HG02623 (cell line): ENCODE results near the gene CTCF.
"Not testable (repeated sequence)": the region's sequence is repeated elsewhere in the genome, so short reads cannot be mapped to it uniquely, and the experiment has no call there.

ENCODE experiments used
- ATAC-seq: cut with Tn5 transposase; IDR thresholded peaks from one replicate; pipeline ENCODE4 v1.9.1; 2021; ENCODE audit warnings: moderate library complexity; ENCODE audit not compliant: unreplicated experiment

Gene CTCF

DNA sequence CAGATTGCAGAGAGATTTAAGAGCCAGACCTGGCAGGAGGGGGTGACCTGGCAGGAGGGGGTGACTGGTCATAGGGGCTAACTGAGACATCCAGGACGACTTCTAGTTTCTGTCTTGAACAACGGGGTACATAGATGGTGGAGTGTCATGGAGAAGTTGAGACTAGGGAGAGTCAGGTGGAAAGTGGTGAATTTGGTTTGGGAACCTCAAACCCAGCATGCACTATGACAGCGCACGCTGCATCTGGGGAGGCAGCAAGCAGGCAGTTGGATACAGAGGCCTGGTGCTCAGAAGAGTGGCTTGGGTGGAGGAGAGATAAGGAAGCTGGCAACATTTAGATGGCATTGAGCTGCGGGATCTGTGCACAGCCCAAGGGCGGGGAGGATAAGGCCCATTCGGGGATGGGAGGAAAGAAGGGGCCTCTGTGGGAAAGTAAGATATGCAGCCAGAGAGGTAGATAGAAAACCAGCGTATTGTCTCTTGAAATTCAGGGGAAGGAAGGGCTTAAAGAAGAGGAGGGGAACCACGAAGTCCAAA is 29.2 kb upstream of the CTCF start:
- ATAC-seq = no peak

DNA sequence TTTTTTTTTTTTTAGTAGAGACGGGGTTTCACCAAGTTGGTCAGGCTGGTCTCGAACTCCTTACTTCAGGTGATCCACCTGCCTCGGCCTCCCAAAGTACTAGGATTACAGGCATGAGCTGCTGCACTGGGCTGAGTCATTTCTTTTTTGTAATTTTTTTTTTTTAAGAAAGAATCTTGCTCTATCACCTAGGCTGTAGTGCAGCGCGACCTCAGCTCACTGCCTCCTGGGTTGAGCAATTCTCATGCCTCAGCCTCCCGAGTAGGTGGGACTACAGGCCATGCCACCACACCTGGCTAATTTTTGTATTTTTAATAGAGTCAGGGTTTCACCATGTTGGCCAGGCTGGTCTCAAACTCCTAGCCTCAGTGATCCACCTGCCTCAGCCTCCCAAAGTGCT is 28.3 kb upstream of the CTCF start:
- not testable (repeated sequence) for ATAC-seq

DNA sequence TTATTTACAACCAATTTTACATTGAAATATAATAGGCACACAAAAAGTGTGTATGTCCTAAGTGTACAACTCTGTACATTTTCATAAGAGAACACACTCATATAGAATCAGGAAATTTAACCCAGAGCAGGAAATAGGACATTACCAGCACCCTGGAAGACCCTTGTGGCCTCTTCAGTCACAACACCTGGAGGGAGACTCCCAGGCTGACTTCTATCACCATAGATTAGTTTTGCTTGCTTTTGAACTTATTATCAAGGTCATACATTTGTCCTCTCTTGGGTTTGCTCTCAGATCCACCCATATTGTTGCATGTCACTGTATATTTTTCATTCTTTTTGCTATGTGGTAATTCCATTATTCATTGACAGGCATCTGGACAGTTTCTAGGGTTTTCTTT is 27.9 kb upstream of the CTCF start:
- no peak for ATAC-seq

DNA sequence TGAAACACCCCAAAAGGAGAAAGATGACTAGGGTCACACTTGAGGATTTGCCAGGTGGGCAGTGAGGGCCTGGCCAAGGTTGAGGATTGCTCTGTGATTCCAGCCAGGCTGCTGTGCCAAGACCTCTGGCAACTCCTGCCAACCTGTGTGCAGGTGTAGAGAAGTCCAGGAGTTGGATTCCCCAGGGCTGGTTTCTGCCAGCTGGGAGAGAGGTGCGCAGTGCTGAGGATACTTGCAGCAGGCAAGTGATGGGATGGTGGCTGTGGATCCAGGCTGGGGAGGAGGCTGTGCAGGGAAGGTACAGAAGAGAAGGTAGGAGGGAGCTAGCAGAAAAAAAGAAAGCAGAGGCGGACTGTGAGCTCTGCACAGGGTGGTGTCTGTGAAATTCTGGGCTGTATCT is 27.1 kb upstream of the CTCF start:
- no peak for ATAC-seq

DNA sequence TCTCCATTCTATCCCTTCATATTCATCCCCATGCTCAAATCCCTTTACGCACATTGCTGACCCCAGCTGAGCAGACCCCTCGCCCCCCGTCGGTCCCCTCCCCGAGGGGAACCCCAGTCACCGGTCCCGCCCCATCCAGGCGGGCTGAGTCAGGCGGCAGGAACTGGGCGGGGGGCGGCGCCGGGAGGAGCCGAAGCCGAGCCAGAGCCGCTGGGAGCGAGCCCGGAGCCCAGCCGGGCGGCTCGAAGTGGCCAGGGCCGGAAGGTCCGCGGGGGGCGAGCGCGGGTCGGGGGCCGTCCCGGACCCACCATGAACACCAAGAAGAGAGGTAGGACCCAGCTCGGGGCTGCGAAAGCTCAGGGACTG is 25.1 kb upstream of the CTCF start:
- ATAC-seq = no peak

DNA sequence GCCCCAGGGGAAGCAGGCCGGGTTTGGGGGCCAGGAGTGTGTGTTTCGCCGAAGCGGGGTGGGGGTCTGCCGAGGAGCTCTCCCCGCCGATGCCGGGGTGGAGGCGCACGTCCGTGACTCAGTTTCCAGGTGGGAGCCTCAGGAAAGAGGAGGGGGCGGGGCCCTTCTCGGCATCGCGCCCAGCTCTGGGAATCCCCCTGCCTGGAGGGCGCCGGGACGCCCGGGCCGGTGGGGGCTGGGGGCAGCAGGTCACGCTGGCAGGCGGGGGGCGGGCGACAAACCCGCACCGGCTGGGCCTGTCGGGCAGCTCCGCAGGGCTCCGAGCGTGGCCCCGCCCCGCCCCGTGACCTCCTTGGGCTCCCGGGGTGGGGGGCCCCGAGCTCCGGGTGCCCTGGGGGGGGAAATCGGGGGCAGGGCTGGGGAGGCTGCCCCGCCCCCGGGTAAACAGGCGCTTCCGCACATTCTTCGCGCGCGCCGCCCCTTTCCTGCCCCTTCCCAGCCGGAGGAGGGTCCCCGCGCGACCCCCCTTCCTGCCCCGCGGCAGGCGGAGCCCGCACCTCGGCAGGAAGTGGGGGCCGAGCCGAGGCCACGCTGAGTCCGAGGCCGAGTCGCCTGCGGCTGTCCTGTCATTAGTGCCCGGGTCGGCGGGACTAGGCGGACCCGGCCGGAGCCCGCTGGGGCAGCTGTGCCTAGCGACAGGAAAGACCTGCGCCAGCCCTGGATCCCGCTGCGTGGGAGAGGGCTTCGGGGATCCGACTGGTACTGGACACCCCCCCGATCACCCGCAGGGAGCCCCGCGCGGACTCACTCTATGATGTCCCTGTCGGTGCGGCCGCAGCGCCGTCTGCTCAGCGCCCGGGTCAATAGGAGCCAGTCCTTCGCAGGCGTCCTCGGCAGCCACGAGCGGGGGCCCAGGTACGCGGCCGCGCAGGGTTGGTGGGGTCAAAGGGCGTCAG is 24.4 kb upstream of the CTCF start:
- no peak for ATAC-seq

DNA sequence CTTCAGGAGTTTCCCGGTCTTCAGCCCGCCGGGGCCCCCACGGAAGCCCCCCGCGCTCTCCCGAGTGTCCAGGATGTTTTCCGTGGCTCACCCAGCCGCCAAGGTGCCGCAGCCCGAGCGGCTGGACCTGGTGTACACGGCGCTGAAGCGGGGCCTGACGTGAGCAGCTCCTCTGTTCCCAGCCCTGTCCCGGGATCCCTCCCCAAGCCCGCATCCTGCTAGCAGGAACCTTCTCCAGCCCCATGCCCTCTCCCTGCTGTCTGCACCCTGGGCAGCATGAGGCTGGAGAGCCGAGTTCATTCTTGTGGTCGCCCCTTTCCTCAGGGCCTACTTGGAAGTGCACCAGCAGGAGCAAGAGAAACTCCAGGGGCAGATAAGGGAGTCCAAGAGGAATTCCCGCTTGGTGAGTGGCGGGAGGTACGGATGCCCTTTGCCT is 23.6 kb upstream of the CTCF start:
- ATAC-seq = no peak

DNA sequence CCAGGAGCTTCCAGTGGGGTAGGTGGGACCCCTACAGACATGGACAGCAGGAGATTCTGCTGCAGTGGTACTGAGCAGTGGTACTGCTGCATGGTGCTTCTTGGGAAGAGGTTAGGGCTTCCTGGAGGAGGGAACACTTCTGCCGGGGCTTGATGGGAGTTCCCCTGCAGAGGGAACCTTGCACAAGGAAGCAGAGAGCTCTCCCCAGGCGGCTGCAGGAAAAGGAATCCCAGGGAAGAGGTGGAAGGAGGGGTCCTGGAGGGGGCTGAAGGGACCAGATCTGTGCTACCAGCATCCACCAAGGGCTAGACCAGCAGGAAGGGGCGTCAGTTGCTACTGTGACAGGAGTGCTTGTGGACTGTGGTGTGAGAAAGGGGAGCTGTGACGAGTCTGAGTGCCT is 23.1 kb upstream of the CTCF start:
- no peak for ATAC-seq

DNA sequence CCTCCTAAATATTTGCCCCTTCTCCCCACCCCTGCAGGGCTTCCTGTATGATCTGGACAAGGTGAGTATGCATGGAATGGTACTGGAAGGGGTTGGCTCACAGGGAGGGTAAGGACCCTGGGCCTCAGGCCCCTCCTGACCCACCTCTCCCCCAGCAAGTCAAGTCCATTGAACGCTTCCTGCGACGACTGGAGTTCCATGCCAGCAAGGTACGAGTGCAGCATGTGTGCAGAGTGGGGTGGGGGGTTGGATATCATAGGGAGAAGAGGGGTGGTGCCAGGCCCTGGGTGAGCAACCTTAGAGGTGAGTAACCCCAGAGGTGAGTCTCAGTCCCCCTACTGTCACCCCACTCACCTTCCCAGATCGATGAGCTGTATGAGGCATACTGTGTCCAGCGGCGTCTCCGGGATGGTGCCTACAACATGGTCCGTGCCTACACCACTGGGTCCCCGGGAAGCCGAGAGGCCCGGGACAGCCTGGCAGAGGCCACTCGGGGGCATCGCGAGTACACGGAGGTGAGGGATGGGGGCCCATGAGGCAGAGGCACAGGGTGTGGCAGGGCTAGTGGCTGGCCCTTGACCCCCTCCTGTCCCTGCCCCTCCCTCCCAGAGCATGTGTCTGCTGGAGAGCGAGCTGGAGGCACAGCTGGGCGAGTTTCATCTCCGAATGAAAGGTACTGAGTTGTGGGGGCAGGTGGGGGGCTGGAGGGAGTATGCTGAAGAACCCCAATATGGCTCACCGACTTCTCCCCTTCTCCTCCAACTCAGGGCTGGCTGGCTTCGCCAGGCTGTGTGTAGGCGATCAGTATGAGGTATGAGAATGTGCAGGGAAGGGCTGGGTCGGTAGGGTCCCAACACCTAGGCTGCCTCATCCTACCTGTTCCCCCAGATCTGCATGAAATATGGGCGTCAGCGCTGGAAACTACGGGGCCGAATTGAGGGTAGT is 22.4 kb upstream of the CTCF start:
- no peak for ATAC-seq

DNA sequence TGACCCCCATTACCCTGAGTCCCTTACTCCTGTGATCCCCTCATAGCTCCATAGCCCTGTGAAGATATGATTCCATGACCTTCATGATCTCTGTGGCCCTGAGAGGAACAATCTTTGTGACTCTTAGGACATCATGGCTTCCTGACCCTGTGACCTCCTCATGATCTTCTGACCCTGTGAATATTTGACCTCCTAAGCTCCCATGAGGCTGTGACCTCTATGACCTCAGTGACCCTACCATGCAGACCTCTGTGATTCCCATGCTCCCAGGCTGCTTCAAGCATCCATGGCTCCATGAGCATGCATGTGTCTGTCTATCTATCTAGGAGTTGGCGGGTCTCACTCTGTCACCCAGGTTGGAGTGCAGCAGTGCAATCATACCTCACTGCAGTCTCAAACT is 21.6 kb upstream of the CTCF start:
- ATAC-seq = no peak

DNA sequence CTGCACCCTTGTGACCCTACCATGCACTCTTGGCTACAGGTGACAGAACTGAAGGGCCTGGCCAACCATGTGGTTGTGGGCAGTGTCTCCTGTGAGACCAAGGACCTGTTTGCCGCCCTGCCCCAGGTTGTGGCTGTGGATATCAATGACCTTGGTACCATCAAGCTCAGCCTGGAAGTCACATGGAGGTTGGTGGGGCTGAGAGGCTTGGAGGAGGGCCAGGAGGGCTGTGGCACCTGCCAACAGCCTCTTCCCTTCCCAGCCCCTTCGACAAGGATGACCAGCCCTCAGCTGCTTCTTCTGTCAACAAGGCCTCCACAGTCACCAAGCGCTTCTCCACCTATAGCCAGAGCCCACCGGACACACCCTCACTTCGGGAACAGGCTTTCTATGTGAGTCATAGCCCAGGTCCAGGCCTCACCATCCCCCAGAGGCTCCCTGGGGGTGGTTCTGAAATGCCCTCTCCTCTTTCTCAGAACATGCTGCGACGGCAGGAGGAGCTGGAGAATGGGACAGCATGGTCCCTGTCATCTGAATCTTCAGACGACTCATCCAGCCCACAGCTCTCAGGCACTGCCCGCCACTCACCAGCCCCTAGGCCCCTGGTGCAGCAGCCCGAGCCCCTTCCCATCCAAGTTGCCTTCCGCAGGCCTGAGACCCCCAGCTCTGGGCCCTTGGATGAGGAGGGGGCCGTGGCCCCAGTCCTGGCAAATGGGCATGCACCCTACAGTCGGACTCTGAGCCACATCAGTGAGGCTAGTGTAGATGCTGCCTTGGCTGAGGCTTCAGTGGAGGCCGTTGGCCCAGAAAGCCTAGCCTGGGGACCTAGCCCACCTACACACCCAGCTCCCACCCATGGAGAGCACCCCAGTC is 20.7 kb upstream of the CTCF start:
- ATAC-seq = no peak

DNA sequence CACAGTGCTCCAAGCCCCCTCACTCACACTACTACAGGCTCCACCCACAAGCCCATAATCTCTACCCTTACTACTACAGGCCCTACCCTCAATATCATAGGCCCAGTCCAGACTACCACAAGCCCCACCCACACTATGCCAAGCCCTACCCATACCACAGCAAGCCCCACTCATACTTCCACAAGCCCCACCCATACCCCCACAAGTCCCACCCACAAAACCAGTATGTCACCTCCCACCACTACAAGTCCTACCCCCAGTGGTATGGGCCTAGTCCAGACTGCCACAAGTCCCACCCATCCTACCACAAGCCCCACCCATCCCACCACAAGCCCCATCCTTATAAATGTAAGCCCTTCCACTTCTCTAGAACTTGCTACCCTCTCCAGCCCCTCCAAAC is 19.9 kb upstream of the CTCF start:
- no peak for ATAC-seq

DNA sequence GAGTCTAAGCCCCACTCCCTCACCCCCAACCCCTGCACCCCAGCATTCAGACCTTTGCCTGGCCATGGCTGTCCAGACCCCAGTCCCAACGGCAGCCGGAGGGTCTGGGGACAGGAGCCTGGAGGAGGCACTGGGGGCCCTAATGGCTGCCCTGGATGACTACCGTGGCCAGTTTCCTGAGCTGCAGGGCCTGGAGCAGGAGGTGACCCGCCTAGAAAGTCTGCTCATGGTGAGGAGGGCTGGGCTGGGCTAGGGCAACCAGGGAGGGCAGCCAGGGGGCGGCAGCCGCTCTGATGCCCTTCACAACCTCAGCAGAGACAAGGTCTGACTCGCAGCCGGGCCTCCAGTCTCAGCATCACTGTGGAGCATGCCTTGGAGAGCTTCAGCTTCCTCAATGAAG is 19.3 kb upstream of the CTCF start:
- ATAC-seq = no peak

DNA sequence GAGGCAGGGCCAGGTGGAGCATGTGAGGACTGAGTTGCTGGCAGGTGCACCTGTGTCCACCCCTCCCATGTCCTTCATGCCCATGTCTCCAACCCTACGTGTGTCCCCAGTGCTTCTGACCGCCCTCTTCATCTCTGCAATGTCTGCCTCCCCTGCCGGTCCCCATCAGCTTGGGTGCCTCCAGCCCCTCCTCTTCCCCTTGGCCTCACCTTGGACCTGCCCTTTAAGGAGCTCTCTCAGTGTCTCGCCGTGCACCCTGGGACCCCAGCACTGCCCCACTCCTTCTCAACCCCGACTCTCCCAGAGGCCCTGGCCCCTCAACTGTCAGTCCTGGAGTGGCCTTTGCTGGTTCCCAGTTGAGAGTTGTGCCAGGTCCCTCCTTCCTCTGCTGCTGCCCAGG is 18.7 kb upstream of the CTCF start:
- no peak for ATAC-seq

DNA sequence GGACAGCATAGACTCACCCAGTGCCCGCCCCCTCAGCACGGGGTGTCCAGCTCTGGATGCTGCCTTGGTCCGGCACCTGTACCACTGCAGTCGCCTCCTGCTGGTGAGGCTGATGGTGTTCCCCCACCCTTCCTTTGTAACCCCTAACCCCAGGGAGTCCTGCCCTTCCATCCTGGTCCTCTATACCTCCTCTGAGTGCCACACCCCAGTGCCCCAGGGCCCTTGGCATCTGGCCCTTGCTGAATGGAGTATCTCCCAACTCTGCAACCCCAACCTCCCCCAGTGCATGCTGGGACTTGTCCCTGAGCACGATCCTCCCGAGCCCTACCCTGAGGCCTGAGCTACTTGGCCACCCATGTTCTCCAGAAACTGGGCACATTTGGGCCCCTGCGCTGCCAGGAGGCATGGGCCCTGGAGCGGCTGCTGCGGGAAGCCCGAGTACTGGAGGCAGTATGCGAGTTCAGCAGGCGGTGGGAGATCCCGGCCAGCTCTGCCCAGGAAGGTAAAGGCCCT is 17.9 kb upstream of the CTCF start:
- no peak for ATAC-seq

DNA sequence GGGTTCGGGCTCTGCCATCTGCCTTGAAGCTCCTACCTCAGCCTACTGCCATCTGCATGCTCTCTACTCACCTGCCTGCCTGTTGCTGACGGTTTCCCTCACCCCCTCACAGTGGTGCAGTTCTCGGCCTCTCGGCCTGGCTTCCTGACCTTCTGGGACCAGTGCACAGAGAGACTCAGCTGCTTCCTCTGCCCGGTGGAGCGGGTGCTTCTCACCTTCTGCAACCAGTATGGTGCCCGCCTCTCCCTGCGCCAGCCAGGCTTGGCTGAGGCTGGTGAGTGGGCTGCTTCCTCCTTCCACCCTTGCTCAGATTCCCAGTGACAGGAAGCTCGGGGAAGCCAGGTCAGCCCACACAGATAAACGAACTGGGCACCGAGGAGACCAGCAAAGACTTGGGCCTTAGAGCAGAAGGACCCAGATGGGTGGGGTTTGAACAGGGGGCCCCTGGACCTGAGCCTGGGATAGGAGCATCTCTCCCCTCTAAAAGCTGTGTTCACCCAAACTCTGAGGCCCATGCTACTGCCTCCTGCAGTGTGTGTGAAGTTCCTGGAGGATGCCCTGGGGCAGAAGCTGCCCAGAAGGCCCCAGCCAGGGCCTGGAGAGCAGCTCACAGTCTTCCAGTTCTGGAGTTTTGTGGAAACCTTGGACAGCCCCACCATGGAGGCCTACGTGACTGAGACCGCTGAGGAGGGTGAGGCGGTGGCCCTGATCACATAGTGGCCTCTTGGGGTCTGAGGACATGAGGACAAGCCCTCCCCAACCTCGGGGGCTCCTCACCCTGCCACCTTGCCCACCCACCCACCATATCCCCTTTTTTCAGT is 17.3 kb upstream of the CTCF start:
- no peak for ATAC-seq

DNA sequence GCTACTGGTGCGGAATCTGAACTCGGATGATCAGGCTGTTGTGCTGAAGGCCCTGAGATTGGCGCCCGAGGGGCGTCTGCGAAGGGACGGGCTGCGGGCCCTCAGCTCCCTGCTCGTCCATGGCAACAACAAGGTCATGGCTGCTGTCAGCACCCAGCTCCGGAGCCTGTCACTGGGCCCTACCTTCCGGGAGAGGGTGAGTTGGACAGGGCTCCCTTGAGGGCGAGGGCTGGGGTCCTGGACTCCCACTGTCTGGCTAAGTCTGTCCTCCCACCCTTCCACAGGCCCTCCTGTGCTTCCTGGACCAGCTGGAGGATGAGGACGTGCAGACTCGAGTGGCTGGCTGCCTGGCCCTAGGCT is 16.7 kb upstream of the CTCF start:
- ATAC-seq = no peak

DNA sequence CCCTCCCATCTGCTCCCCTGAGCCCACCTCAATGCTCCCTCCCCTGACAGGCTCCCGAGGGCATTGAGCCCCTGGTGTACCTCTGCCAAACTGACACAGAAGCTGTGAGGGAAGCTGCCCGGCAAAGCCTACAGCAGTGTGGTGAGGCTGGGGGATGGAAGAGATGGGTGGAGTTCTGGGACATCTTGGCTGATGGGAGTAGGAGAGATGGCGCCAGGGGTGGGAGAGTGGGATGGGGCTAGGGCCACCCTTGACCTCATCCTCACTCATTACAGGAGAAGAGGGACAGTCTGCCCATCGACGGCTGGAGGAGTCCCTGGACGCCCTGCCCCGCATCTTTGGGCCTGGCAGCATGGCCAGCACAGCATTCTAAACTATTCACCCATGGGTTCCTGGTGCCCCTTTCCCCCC is 16.2 kb upstream of the CTCF start:
- ATAC-seq = no peak

DNA sequence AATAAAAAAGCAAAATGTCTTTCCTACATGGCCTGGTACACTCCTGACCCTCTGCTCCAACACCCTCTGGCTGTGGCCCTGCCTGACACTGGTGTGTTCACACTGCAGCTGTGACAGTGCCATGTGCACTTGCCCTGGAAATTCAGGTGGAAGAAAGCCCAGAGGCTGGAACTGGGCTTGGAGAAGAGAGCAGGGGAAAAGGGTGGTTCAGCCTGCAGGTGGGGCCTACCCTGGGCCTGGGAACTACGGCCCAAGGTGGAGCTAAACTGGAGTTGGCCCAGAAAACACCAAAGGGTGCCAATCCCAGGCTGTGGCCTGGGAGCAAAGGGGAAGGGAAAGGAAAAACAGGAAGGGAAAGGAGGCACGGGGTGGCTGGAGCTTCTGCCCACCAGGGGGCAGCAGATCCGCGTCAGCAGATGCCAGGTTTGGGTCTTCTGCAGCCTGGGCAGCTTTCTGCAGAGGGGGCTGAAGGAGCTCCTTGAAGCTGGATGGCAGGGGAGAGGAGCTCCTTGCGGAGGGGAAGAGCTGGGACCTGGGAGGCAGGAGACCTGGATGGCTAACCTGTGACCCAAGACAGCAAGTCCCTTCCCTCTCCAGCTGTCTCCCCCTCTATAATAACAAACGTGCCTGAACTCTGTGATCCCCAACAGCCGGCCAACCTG is 15.4 kb upstream of the CTCF start:
- ATAC-seq = no peak
